GM10266 (cell line): ENCODE results near the gene DSCAM.

Source experiments
- DNase-seq: peaks from one replicate; pipeline ENCODE4 v3.0.0; 2012; ENCODE audit errors: extremely low spot score
- TF ChIP-seq, protein P1 (sequence below): IDR thresholded peaks from 2 replicates; pipeline ENCODE4 v1.5.1; 2012; ENCODE audit warnings: mild to moderate bottlenecking, low read depth; ENCODE audit not compliant: control insufficient read depth, insufficient read depth; ENCODE audit errors: missing control alignments

Gene DSCAM

DNA sequence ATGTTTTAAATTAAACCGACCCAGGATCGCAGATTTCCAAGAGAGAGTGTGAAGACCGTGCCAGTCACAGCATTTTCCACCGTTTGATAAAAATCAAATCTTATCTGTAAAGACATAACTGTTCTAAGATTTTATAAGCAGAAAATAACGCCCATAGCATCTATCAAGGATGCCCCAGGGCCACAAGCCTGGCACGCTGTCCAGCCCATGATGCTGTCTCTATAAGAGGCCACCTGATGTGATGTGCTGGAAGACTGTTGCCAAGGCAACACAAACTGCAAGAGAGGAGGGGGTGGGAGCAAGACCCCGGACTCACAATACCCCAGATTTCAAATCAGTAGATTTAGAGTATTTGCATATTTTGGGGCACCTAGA is 116.5 kb downstream of the DSCAM start:
- TF ChIP-seq, protein P1, sequence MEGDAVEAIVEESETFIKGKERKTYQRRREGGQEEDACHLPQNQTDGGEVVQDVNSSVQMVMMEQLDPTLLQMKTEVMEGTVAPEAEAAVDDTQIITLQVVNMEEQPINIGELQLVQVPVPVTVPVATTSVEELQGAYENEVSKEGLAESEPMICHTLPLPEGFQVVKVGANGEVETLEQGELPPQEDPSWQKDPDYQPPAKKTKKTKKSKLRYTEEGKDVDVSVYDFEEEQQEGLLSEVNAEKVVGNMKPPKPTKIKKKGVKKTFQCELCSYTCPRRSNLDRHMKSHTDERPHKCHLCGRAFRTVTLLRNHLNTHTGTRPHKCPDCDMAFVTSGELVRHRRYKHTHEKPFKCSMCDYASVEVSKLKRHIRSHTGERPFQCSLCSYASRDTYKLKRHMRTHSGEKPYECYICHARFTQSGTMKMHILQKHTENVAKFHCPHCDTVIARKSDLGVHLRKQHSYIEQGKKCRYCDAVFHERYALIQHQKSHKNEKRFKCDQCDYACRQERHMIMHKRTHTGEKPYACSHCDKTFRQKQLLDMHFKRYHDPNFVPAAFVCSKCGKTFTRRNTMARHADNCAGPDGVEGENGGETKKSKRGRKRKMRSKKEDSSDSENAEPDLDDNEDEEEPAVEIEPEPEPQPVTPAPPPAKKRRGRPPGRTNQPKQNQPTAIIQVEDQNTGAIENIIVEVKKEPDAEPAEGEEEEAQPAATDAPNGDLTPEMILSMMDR: no peak
- no peak for DNase-seq

DNA sequence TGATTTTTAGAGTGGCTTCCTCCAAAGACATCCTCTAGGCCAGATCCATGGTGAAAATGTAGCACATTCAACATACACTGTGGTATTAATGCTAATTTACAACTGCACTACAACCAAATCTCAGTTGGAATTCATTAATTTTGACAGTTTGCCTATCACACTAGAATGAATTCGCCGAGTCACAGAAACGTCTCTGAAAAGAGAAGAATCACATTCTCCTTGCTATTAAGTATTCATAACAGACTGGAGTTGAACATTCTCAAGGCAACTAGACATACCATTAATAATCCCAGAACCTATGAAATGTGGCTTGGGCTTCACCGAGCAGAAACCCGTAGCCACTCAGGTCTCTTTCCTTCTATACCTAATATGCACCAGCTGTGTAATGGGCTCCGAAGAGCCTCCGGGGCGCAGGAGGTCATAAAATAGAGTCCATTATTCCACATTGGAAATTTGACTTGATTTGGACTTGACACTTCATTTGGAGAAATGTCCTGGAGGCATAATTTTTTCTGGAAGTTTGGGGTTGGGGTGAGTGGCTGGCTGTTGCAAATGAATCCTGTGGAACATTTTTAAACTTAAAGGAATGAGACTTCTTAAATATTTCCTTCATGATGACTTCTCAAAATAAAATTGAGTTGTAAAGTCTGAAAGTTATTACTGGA is 117.1 kb downstream of the DSCAM start:
- DNase-seq: no peak
- TF ChIP-seq, protein P1: no peak

DNA sequence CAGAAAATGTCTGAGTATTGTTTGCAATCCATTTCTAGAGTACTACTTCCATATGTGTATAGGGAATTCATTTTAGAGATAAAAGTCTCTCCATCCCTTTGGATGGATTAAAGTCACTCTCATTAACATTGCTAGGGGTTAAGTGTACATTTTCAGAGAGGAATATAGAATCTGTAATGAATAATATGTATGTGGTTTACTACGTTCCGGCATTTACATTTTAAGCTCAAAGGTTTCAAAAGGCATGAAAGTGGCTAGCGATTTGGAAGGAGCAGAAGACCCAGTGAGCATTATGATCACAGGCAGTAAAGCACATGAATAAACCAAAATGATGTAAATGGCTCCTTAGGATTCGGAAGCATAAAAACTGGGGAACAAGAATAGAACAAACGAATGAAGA is 123.0 kb downstream of the DSCAM start:
- TF ChIP-seq, protein P1: no peak
- DNase-seq: no peak

DNA sequence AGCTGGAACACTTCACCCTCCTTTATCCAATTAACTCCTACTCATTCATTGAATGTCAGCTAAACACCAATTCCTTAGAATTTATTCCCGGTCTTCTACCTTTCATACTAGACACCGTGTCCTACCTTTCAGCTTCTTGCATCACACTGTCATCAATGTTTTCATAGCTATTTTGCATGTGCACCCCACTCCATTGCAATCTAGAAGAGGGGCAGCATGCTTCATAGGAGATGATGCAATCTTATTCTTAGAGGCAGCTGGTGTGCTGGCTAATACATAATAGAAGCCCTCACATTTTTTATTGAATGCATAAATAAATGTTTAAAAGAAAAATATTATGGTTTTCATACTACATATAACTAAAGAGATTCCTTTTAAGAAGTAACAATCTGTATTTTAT is 123.6 kb downstream of the DSCAM start:
- TF ChIP-seq, protein P1: no peak

DNA sequence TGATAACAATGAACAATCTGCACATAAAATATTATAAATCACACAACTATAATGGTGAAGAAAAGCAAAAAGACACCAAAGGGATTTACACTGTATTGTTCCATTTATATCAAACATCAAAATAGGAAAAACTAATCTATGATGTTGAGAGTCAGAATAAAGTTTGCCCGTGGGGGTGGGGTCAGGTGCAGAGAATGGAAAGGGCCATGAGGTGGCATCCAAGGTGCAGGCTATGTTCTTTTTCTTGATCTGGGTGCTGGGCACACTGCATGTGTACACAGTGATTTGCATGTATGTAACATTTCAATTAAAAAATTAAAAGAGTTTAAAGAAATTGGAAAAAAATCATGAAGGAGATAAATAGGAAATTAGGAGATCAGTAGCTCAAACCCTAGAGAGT is 127.3 kb downstream of the DSCAM start:
- DNase-seq: no peak
- TF ChIP-seq, protein P1: no peak

More for the DNA sequence above, 123.6 kb downstream of the DSCAM start:
- no peak for DNase-seq

DNA sequence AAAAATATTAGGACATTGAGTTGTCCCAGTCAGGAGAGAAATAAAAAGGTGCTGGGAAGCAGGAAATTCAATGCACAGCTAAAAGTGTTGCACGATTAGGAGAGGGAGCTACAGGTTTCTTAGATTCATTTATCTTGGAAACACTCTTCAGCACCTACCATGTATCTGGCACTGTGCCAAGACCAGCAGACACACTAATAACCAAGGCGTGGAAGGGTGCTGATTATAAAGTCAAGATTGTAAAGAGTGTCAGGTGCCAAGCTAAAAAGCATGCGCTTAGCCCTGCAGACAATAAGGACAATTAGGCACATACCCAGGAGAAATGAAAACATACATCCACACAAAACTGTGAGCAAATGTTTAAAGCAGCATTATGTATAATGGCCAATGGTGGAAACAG is 129.9 kb downstream of the DSCAM start:
- DNase-seq: no peak
- TF ChIP-seq, protein P1: no peak

DNA sequence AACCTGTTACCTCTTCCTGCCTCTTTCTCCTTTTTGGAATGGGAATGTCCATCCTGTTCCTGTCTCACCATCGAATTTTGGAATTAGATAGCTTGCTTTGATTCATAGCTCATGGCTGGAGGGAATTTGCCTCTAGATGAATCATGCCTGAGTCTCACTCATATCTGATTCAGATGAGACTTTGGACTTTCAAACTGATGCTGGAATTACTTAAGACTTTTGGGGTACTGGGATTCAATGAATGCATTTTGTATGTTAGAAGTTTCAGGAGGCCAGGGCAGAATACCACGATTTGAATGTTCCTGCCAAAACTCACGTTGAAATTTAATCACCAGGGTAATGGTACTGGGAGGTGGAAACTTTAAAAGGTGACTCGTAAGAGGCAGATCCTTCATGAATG is 132.4 kb downstream of the DSCAM start:
- TF ChIP-seq, protein P1: no peak
- no peak for DNase-seq
